Fibroblast of skin of left biceps (primary cell): ENCODE results near the gene UBXN10.

Experiments used
- DNase-seq, 2 experiments: peaks; one replicate each; pipeline ENCODE4 v3.0.0-alpha.2; 2013; ENCODE audit warnings: low read depth in 2 of 2

UBXN10 gene

GRCh38 chr1:20185834-20186782, at the start of gene UBXN10, which contains the start of gene PLA2G2C:
Gene UBXN10 (plus strand): TSS chr1:20186096. CDS start chr1:20190562, 4,466 bp downstream.
Gene PLA2G2C (minus strand): TSS chr1:20186518. CDS start chr1:20177363, 9,155 bp downstream.
- no peak for DNase-seq

GRCh38 chr1:20136249-20136648, 49.6 kb upstream of the UBXN10 start:
- DNase-seq, result no peak

GRCh38 chr1:20137055-20137454, 48.8 kb upstream of the UBXN10 start:
- no peak for DNase-seq

GRCh38 chr1:20137604-20138003, 48.3 kb upstream of the UBXN10 start:
- no peak for DNase-seq

- no peak for DNase-seq
Observed at GRCh38 chr1:20138346-20138745, 47.5 kb upstream of the UBXN10 start.

GRCh38 chr1:20138961-20139550, 46.8 kb upstream of the UBXN10 start, which contains the start of gene PLA2G2F:
Gene PLA2G2F (plus strand): TSS chr1:20139323. CDS start chr1:20139428, 105 bp downstream.
- DNase-seq, result no peak

- no peak for DNase-seq
Observed at GRCh38 chr1:20139776-20140612, 45.9 kb upstream of the UBXN10 start.

- DNase-seq, result no peak
Observed at GRCh38 chr1:20141001-20141400, 44.9 kb upstream of the UBXN10 start.

GRCh38 chr1:20141466-20141865, 44.4 kb upstream of the UBXN10 start:
- DNase-seq, result no peak

- DNase-seq, result no peak
Observed at GRCh38 chr1:20142001-20142710, 43.7 kb upstream of the UBXN10 start.

- no peak for DNase-seq
Observed at GRCh38 chr1:20143318-20143717, 42.6 kb upstream of the UBXN10 start.

GRCh38 chr1:20143734-20144565, 41.9 kb upstream of the UBXN10 start:
- no peak for DNase-seq

- no peak for DNase-seq
Observed at GRCh38 chr1:20147846-20148570, 37.9 kb upstream of the UBXN10 start.

- no peak for DNase-seq
Observed at GRCh38 chr1:20148571-20149500, 37.1 kb upstream of the UBXN10 start.

GRCh38 chr1:20149601-20150325, 36.1 kb upstream of the UBXN10 start:
- DNase-seq, result no peak

GRCh38 chr1:20150326-20150705, 35.6 kb upstream of the UBXN10 start:
- DNase-seq, result no peak

- DNase-seq, result no peak
Observed at GRCh38 chr1:20150969-20151368, 34.9 kb upstream of the UBXN10 start.
